Activated CD8-positive, alpha-beta memory T cell treated with anti-CD3 and anti-CD28 coated beads for 4 hours (primary cell): ENCODE measurements around the gene CIITA.
"Not testable (repeated sequence)": the region's sequence is repeated elsewhere in the genome, so short reads cannot be mapped to it uniquely, and the experiment has no call there.

ENCODE experiments used
- DNase-seq, 2 donors: peaks; one replicate each; pipeline ENCODE4 v3.0.0-alpha.2; 2020; ENCODE audit warnings: low read depth in 2 of 2

Gene CIITA

DNA sequence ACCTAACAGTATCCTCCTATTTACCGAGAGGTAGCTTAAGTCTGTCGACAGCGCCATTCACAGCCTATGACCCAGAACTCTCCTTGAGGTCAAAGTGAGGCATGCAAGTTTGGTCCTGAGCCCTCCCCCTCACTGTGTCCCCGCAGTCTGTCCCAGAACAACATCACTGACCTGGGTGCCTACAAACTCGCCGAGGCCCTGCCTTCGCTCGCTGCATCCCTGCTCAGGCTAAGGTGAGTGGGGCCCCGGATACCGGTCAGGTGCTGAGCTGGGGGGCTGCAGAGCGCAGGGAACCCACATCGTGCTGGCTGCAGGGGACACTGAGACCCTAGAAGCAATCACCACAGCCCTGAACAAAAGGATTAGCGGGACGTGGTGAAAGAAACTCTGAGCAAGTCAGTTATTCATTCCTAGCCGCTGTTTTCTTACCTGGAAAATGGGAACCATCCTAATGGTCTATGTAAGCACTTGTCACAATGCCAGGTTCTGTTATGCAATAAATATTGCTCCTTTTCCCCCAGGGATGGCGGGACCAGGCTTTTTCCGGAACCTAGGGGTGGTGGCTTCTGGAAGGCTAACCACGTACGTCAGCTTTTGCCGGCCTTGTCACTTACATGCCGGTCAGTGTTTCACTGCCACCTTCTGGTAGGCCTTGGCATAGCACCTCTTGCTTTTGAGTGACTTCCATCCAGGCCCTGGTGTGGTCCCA lies 41.4 kb downstream of the CIITA start:
- DNase-seq = peak; percentile 66

GRCh38 chr16:10919003-10919351 lies 42.0 kb downstream of the CIITA start:
- no peak for DNase-seq

GRCh38 chr16:10920726-10921427 lies 43.9 kb downstream of the CIITA start:
- no peak for DNase-seq

DNA sequence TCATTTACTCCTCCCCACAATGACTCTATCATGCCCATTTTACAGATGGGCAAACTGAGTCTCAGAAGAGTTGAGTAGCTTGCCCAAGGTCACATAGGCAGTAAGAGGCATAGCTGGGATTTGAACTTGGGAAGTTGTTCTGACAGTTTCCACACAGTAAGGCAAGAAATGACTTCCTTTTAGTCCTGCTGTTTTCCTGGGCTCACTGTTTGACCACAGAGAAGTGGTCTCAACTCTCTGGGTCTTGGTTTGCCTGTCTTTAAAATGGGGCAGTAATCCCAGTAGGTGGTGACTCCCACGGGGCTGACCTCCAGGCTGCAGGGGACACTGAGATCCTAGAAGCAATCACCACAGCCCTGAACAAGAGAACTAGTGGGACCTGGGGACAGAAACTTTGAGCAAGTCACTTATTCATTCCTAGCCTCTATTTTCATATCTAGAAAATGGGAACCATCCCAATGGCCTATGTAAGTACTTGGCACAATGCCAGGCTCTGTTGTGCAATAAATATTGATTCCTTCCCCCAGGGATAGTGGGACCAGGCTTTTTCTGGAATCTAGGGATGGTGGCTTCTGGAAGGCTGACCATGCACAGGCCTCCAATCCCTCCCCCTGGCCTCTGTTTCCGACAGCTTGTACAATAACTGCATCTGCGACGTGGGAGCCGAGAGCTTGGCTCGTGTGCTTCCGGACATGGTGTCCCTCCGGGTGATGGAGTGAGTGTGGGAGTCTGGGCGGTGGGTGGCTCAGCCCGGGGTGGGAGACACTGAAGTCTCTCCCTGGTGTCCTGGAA lies 44.7 kb downstream of the CIITA start:
- DNase-seq = no peak

GRCh38 chr16:10922328-10923145 lies 45.5 kb downstream of the CIITA start:
- no peak for DNase-seq

- no peak for DNase-seq
Observed at GRCh38 chr16:10923146-10923649, 46.2 kb downstream of the CIITA start.

DNA sequence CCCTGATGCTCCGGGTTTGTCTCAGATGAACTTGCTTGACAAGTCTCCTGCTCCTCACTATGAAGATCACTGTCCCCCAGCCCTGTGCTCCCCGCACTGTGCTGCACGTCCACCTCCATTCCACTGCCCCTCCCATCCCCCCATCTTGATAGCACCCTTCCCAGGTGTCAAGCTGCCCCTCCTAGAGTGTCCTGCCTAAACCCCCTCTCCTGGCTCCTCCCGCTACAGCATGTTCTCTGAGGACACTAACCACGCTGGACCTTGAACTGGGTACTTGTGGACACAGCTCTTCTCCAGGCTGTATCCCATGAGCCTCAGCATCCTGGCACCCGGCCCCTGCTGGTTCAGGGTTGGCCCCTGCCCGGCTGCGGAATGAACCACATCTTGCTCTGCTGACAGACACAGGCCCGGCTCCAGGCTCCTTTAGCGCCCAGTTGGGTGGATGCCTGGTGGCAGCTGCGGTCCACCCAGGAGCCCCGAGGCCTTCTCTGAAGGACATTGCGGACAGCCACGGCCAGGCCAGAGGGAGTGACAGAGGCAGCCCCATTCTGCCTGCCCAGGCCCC lies 46.7 kb downstream of the CIITA start:
- DNase-seq = no peak

GRCh38 chr16:10925285-10925684 lies 48.3 kb downstream of the CIITA start:
- DNase-seq = not testable (repeated sequence)

DNA sequence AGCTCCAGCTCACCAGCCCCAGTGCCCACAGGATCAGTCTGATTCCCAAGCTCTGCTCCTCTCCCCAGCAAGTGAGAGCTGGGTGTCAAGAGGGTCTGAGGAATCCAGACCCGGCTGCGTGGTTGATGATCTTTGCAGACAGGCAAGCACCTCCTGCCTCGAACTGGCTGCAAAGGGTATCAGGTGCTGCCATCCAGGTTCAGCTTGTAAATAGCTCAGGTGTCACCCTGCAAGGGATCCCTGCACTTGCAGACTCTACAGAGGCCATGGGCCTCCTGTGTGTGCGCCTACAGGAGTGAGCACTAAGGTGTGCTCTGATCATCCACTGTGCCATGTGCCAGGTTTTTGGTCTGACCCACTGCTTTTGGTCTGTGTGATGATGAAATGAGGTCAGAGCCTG lies 49.1 kb downstream of the CIITA start:
- DNase-seq = no peak

DNA sequence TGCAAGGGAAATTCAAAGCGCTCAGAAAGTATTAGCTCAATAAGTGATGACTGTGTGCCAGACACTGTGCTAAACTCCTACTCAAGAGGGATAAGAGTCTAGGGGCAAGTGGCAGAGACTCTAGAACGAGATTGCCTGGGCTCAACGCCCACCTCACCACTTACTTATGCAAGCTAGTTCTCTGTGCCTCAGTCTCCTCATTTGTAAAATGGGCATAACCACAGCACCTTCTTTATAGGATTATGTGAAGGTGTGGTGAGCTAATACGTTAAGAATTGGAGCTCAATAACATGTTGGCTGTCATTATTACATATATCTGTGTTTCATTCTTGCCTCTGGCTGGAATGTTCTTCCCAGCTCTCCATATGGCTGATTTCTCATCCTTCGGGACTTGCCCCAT lies 49.9 kb downstream of the CIITA start:
- DNase-seq = no peak

DNA sequence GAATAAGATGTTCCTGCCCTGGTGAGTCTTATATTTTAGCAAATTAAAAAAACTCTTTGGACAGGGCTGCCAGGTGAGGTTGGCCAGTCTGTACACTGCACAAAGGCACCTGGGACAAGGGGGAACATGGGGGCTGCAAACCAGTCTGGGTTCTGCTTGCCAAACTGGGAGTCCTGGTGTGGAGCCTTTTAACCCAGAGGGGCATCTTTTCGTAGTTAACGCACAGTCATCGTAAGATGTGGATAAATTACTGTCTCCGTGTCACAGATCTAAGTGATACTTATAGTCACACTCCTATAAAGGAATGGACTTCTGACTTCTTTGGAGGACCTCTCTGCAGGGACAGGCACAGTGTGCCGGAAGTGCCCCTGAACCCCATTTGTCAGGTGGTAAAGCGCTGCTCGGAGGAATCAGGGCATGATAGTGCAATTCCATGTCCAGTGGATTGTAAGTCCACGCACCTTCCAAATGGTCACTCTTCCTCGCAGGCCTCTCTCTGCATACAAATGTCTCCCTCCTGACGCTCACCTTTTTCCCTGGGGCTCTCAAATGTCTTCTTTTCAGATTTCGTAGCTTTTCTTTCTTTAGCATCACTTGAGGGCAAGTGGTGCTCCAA lies 50.6 kb downstream of the CIITA start:
- no peak for DNase-seq

DNA sequence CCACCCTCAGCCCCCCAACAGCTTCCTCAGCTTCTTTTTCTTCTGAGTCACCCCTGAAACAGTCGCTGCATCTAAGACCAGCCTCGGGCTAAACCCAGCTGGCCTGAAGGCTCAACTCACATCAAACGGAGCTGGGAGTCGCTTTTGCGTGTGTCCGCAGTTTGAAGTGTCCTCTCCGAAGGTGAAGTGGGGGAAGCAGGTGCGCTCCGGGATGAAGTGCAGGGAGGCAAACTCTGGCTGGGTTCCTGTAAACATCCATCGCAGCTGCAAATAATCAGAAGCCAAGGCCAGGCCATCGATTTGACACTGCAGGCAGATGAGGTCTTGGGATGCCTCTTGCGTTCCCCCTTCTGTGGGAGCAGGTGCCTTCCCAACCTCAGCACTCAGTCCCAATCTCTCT lies 52.1 kb downstream of the CIITA start:
- DNase-seq = not testable (repeated sequence)

DNA sequence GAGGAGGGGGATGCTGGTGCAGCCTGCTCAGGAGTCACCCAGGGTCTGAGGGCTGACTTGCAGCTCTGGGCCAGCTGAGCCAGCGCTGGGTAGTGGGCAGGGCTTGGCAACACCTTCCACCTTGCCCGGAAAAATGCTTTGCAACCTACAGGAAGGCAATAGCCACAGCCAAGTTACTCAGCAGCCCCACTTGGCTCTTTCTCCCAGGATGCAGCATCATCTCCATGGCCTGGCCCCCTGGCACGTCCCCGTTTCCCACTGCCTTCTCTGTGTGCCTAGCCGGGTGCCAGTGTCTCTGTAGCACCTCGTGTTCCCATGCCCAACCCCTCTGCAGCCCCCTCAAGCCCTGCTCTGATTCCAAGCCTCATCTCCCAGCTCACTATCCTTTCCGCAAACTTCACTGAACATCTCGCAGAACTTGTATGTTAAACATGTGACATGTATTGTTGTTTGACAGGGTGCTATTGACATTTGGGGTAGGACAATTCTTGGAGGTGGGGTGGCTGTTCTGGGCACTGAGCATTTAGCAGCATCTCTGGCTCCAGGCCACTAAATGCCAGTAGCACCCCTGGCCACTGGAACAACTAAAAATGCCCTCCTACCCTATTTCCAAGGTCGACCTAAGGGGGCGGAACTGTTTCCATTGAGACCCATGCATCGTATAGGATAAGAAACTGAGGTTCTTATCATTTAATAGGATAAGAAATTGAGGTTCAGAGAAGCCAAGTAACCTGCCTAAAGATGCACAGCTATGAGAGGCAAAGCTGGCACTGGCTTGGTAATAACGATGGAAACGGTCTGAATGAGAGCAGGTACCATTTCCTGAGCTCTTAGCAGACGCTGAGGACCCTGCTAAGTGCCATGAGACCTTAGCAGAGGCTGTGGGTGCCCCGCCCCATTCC lies 53.1 kb downstream of the CIITA start:
- DNase-seq = no peak

GRCh38 chr16:10930755-10931093 lies 53.7 kb downstream of the CIITA start:
- DNase-seq = no peak

- DNase-seq = no peak
Observed at GRCh38 chr16:10931134-10931533, 54.1 kb downstream of the CIITA start.

- no peak for DNase-seq
Observed at GRCh38 chr16:10931977-10932632, 55.1 kb downstream of the CIITA start.

GRCh38 chr16:10932959-10933710 lies 56.1 kb downstream of the CIITA start:
- no peak for DNase-seq

- no peak for DNase-seq
Observed at GRCh38 chr16:10933865-10934264, 56.9 kb downstream of the CIITA start.
